Body of pancreas (tissue), 4 donors: Measurements from ENCODE around the gene TAPT1. TPM values are rescaled to one million over a fixed set of nuclear protein-coding genes. Genes with fewer than 3 reads are reported as not detected.

Source experiments
- ATAC-seq: fragments of 150-250 bp; one replicate; pipeline ENCODE4 v1.9.1; 2016
- DNase-seq, 4 donors: peaks; one replicate each; pipeline ENCODE4 v3.0.0-alpha.2; 2019
- H3K27ac ChIP-seq, 4 donors: fragments of 200-600 bp; sonication (generic); 1 replicate in 3 of 4; 2 replicates in 1 of 4; pipeline versions ENCODE4 v1.5.1 to v1.6.1; 2016 to 2019; ENCODE audit warnings: mild to moderate bottlenecking in 1 of 4, mixed read lengths in 1 of 4, moderate library complexity in 1 of 4
- H3K27me3 ChIP-seq, 2 donors: fragments of 200-600 bp; sonication (generic); one replicate each; pipeline ENCODE4 v1.6.0; 2016; ENCODE audit warnings: mild to moderate bottlenecking in 1 of 2
- H3K36me3 ChIP-seq, 2 donors: fragments of 200-600 bp; sonication (generic); replicated peaks in 1 of 2; 2 replicates each; pipeline ENCODE4 v1.5.1; 2016; ENCODE audit warnings: low read depth in 2 of 2; ENCODE audit not compliant: insufficient read depth in 1 of 2
- H3K4me1 ChIP-seq: fragments of 200-600 bp; sonication (generic); one replicate; pipeline ENCODE4 v1.6.0; 2016
- H3K4me3 ChIP-seq, 2 donors: fragments of 200-600 bp; sonication (generic); 1 replicate in 1 of 2; 2 replicates in 1 of 2; pipeline ENCODE4 v1.5.1; 2016 to 2019
- H3K9me3 ChIP-seq, 3 donors: fragments of 200-600 bp; sonication (generic); 1 replicate in 2 of 3; 2 replicates in 1 of 3; pipeline ENCODE4 v1.5.1; 2016
- POLR2A ChIP-seq, 3 donors: fragments of 450-650 bp; IDR thresholded peaks; one replicate each; pipeline ENCODE4 v1.6.1; 2016; ENCODE audit warnings: antibody characterized with exemption in 3 of 3, mild to moderate bottlenecking in 2 of 3
- WGBS, 2 donors: methylation state at CpG; one replicate each; pipeline ENCODE4 v1.1.5; 2017; 5-methylcytosine and 5-hydroxymethylcytosine counted together
- intact Hi-C: fragments of 100-400 bp; cut with DNase I; formaldehyde crosslinking; loops from one replicate; pipeline ENCODE4 v1.15.1; 2023
- total RNA-seq, 2 donors: library from RNA; depleted of rRNA; stranded (reverse); fragments of >200 nt; gene quantifications; one replicate each; pipeline ENCODE4 v1.1.0, GENCODE V29; 2016
- TF ChIP-seq, protein P1 (sequence below), 7 experiments: fragments of 450-650 bp in 4 of 7; fragments of 200-600 bp in 3 of 7; sonication (generic) in 3 of 7; IDR thresholded peaks; one replicate each; pipeline ENCODE4 v1.5.1; 2016 to 2019; ENCODE audit warnings: antibody characterized with exemption in 7 of 7

The TAPT1 gene
- total RNA-seq, 2 donors from 2014 or later, result 26.4 to 30.9 TPM

DNA sequence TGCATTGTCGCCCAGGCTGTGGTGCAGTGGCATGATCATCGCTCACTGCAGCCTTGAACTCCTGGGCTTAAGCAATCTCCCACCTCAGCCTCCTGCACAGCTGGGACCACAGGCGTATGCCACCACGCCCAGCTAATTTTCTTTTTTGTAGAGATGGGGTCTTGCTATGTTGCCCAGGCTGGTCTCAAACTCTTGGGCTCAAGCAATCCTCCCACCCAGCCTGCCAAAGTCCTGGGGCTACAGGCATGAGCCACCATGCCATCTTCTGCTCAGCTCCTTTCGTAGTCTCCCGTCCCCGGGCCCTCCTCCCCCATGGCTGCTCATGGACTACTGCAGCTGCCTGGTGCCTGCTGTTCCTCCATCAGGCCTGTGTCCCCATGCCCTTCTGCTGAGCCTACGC is 58.1 kb downstream of the TAPT1 start:
- 87 to 97% methylated on average over 8 of the region's 8 CpGs for WGBS, 2 donors
- H3K27me3 ChIP-seq, result no peaks in the 10 kb centered on the region
- no peaks in the 10 kb centered on the region for H3K4me1 ChIP-seq
- no peak overlapping the region for H3K27ac ChIP-seq
- DNase-seq, result no peak
- intact Hi-C loops, result no loop called here
- H3K4me3 ChIP-seq, result no peak overlapping the region
- no peak for TF ChIP-seq POLR2A (IDR thresholded peaks at IDR 0.05)
- TF ChIP-seq, protein P1, sequence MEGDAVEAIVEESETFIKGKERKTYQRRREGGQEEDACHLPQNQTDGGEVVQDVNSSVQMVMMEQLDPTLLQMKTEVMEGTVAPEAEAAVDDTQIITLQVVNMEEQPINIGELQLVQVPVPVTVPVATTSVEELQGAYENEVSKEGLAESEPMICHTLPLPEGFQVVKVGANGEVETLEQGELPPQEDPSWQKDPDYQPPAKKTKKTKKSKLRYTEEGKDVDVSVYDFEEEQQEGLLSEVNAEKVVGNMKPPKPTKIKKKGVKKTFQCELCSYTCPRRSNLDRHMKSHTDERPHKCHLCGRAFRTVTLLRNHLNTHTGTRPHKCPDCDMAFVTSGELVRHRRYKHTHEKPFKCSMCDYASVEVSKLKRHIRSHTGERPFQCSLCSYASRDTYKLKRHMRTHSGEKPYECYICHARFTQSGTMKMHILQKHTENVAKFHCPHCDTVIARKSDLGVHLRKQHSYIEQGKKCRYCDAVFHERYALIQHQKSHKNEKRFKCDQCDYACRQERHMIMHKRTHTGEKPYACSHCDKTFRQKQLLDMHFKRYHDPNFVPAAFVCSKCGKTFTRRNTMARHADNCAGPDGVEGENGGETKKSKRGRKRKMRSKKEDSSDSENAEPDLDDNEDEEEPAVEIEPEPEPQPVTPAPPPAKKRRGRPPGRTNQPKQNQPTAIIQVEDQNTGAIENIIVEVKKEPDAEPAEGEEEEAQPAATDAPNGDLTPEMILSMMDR (IDR thresholded peaks at IDR 0.05), result no peak
- H3K36me3 ChIP-seq, result peaks cover 6 to 24% of the 10 kb centered on the region in 2 donors
- no peak for ATAC-seq
- H3K9me3 ChIP-seq, result no peaks in the 10 kb centered on the region

DNA sequence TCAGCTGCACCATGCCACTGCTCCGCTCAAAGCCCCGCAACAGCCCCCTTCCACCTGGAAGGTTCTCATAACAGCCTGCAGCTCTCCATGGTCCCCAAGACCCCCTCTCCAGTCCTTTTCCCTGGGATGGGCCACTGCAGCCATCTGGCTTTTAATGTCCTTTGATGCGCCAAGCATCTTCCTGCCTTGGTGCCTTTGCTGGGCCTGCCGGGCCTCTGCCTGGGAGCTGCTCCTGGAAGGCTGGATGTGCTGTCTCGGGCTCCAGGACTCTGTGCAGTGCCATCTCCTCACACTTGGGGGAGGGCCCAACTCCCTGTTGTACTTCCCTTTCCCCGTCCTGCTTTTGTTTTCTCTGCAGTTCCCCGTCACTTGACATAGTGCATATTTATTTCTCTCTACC is 60.3 kb downstream of the TAPT1 start:
- Histone ChIP-seq H3K27me3 (no peaks in the 10 kb centered on the region), H3K9me3 (no peaks in the 10 kb centered on the region), H3K4me3 (no peak overlapping the region), H3K27ac (no peak overlapping the region), H3K36me3 (peaks cover 6 to 30% of the 10 kb centered on the region in 2 donors), H3K4me1 (no peaks in the 10 kb centered on the region)
- TF ChIP-seq, protein P1 (IDR thresholded peaks at IDR 0.05), result no peak
- TF ChIP-seq POLR2A (IDR thresholded peaks at IDR 0.05), result no peak
- 96 to 98% methylated on average over 7 of the region's 7 CpGs for WGBS, 2 donors
- DNase-seq, result no peak
- intact Hi-C loops, result no loop called here
- no peak for ATAC-seq

DNA sequence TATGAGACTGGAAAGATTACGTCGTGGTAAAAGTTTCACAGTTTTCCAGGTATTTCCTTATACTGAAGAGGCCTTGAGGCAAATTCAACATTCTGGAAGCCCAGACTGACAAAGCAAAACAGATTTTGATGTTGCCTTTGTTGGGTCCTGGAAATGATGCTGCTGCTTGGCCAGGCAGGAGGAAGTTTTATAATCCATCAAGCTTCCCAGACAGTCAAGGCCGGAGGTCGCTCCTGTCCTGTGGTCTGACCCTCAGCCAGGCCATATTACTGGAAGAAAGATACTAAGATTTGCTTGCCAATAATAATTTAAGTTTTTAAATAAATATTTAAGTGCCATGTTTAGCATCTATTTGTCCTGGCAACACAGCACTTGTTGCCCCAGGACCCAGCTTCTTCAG is 63.4 kb downstream of the TAPT1 start:
- no peak for DNase-seq
- Histone ChIP-seq H3K4me3 (no peak overlapping the region), H3K9me3 (no peaks in the 10 kb centered on the region), H3K4me1 (no peaks in the 10 kb centered on the region), H3K27ac (no peak overlapping the region), H3K27me3 (no peaks in the 10 kb centered on the region), H3K36me3 (peaks cover 6 to 24% of the 10 kb centered on the region in 2 donors)
- intact Hi-C loops, result no loop called here
- ATAC-seq, result no peak
- WGBS, 2 donors, result 90% methylated on average over 4 of the region's 4 CpGs
- TF ChIP-seq, protein P1 (IDR thresholded peaks at IDR 0.05), result no peak
- no peak for TF ChIP-seq POLR2A (IDR thresholded peaks at IDR 0.05)

DNA sequence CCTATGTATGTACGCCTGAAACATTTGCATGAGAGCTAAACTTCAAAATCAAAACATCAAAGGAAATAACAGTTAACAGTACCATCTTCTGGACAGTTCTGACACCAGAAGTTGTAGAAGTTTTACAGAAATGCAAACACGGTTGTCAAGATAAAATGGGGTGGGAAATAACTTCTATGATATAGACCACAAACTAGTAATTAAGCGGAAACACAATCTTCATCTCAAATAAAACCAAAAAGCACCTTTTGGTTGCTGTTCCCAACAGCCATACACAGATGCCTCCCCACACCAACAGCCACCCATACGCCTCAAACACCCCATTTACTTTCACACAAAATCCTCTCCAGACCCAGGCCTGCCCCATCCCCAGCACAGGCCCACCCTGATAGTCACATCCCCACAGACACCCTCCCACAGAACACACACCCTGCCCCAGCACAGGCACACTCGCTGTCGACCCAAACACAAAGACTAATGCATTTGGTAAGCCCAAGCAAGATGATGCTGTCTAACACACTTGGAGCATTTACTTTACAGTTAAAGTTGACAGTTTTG is 64.3 kb downstream of the TAPT1 start:
- DNase-seq, result no peak
- Histone ChIP-seq H3K9me3 (no peaks in the 10 kb centered on the region), H3K27ac (no peak overlapping the region), H3K36me3 (peaks cover 6 to 21% of the 10 kb centered on the region in 2 donors), H3K27me3 (no peaks in the 10 kb centered on the region), H3K4me1 (no peaks in the 10 kb centered on the region), H3K4me3 (no peak overlapping the region)
- WGBS, 2 donors, result 77 to 85% methylated on average over 6 of the region's 6 CpGs
- intact Hi-C loops, result no loop called here
- ATAC-seq, result no peak
- TF ChIP-seq POLR2A (IDR thresholded peaks at IDR 0.05), result no peak

DNA sequence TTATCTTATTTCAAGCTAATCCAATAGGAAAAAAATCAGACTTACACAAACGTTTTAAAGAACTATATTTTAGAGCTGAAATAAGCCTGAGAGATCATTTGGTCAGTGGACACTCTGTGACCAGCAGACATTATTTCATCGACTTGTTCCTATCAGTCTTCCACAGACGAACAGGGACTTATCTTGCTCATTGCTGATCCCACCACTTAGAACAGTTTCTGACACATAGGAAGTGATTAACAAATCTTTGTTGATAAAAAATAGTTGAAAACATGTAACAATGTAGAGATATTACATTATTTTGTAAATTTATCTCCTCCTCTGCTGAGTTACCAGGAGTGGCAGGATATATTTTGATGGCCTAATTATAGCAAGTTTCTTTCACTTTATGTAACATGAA is 65.8 kb downstream of the TAPT1 start:
- Histone ChIP-seq H3K27me3 (no peaks in the 10 kb centered on the region), H3K4me3 (no peak overlapping the region), H3K27ac (no peak overlapping the region), H3K4me1 (no peaks in the 10 kb centered on the region), H3K9me3 (no peaks in the 10 kb centered on the region), H3K36me3 (peaks cover 0 to 16% of the 10 kb centered on the region in 2 donors)
- intact Hi-C loops, result no loop called here
- ATAC-seq (no peak), DNase-seq (no peak)
- no peak for TF ChIP-seq POLR2A (IDR thresholded peaks at IDR 0.05)
- TF ChIP-seq, protein P1 (IDR thresholded peaks at IDR 0.05), result no peak
- 84 to 88% methylated on average over 3 of the region's 3 CpGs for WGBS, 2 donors
